CD4-positive, alpha-beta memory T cell (primary cell): ENCODE data around the gene AGBL1. TPM values are rescaled to one million over a fixed set of nuclear protein-coding genes. Genes with fewer than 3 reads are reported as not detected.

Experiments
- CTCF ChIA-PET: fragments of 350-600 bp; sonication (Branson Sonifier 250); formaldehyde crosslinking; loops from one replicate; lab custom pipeline; 2021; ENCODE audit warnings: inconsistent platforms; ENCODE audit not compliant: partially characterized antibody; lab: Charles Lee
- POLR2A ChIA-PET: fragments of 350-600 bp; sonication (Branson Sonifier 250); formaldehyde crosslinking; loops from one replicate; lab custom pipeline; 2021; ENCODE audit not compliant: partially characterized antibody; lab: Charles Lee
- DNase-seq, 5 donors: peaks; one replicate each; pipeline versions ENCODE4 v3.0.0 to v3.0.0-alpha.2; 2020 to 2022; ENCODE audit warnings: mixed read lengths in 1 of 5
- H3K27ac ChIP-seq: one replicate; pipeline ENCODE4 v1.7.0; 2013; ENCODE audit warnings: low read depth, low read length
- H3K27me3 ChIP-seq: 2 replicates; pipeline ENCODE4 v1.7.0; 2013; ENCODE audit warnings: mild to moderate bottlenecking, low read length, moderate library complexity; ENCODE audit not compliant: insufficient read depth
- H3K36me3 ChIP-seq: 2 replicates; pipeline ENCODE4 v1.7.0; 2013; ENCODE audit warnings: mild to moderate bottlenecking, low read length, moderate library complexity; ENCODE audit not compliant: insufficient read depth
- H3K4me1 ChIP-seq: 2 replicates; pipeline ENCODE4 v1.7.0; 2013; ENCODE audit warnings: mild to moderate bottlenecking, low read length, moderate library complexity; ENCODE audit not compliant: insufficient read depth
- H3K4me3 ChIP-seq, 2 donors: one replicate each; pipeline ENCODE4 v1.7.0; 2013; ENCODE audit warnings: low read length in 2 of 2, mild to moderate bottlenecking in 1 of 2
- H3K9me3 ChIP-seq, 2 donors: one replicate each; pipeline ENCODE4 v1.7.0; 2013; ENCODE audit warnings: low read length in 2 of 2, control low read depth in 1 of 2; ENCODE audit not compliant: control insufficient read depth in 1 of 2
- H3K27ac Mint-ChIP-seq, 7 donors: one replicate each; pipeline ENCODE4 v1.8.0; 2020 to 2021; ENCODE audit warnings: mixed read lengths in 7 of 7, mild to moderate bottlenecking in 6 of 7, inconsistent platforms in 3 of 7, moderate library complexity in 3 of 7
- H3K27me3 Mint-ChIP-seq, 2 donors: one replicate each; pipeline ENCODE4 v1.8.0; 2020 to 2021; ENCODE audit warnings: mixed read lengths in 2 of 2
- H3K36me3 Mint-ChIP-seq, 2 donors: one replicate each; pipeline ENCODE4 v1.8.0; 2020 to 2021; ENCODE audit warnings: mixed read lengths in 2 of 2, inconsistent platforms in 1 of 2, mild to moderate bottlenecking in 1 of 2
- H3K4me1 Mint-ChIP-seq, 4 donors: one replicate each; pipeline ENCODE4 v1.8.0; 2020 to 2021; ENCODE audit warnings: mixed read lengths in 4 of 4, mild to moderate bottlenecking in 1 of 4
- H3K4me3 Mint-ChIP-seq, 8 donors: one replicate each; pipeline ENCODE4 v1.8.0; 2020 to 2021; ENCODE audit warnings: mixed read lengths in 8 of 8, mild to moderate bottlenecking in 7 of 8, moderate library complexity in 6 of 8, inconsistent platforms in 3 of 8
- H3K9me3 Mint-ChIP-seq, 8 donors: one replicate each; pipeline ENCODE4 v1.8.0; 2020 to 2021; ENCODE audit warnings: mixed read lengths in 8 of 8, mild to moderate bottlenecking in 5 of 8, inconsistent platforms in 3 of 8, moderate library complexity in 1 of 8
- intact Hi-C: fragments of 100-400 bp; cut with micrococcal nuclease; formaldehyde crosslinking; loops from one replicate; pipeline ENCODE4 v1.15.1; 2023
- polyA plus RNA-seq, 2 donors: library from polyadenylated mRNA; unstranded; fragments of 300-500 nt; fragmentation: Illumina TruSeq; gene quantifications; one replicate each; pipeline ENCODE4 v1.2.3, GENCODE V29; 2021
- total RNA-seq, 2 experiments: library from RNA; stranded (reverse); gene quantifications; one replicate each; pipeline ENCODE4 v1.2.3, GENCODE V29; 2021

AGBL1 gene
- total and polyA plus RNA-seq, 4 experiments from 2014 or later, result not detected

DNA sequence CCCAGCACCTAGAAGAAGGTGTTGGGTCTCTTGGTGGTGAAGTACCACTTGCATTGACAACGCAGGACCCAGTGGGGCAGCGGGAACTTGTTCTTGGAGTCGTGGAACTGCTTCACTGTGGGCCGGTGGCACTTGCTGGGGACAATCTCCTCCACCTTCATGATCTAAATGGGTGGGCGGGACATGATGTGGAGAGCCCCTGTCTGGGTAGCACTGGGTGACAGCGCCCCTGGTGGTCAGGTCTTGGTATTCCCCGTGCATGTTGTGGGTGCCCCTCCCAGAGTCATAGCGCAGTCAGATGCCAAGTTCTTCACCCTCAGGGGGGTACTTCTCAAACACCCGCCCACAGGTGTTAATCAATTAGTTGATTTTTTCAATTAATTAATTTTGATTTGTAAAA lies 60.2 kb downstream of the AGBL1 start:
- Mint-ChIP-seq H3K4me1 (no peaks in the 10 kb centered on the region), H3K36me3 (no peaks in the 10 kb centered on the region), H3K27ac (no peak overlapping the region), H3K27me3 (peaks cover 3 to 10% of the 10 kb centered on the region in 2 donors), H3K4me3 (no peak overlapping the region), H3K9me3 (peaks cover 2 to 8% (median 4%) of the 10 kb centered on the region in 8 donors)
- ChIA-PET CTCF (no interaction called here), POLR2A (no interaction called here)
- Histone ChIP-seq H3K27me3 (no peaks in the 10 kb centered on the region), H3K4me3 (no peak overlapping the region), H3K9me3 (no peaks in the 10 kb centered on the region), H3K27ac (no peak overlapping the region), H3K36me3 (no peaks in the 10 kb centered on the region), H3K4me1 (no peaks in the 10 kb centered on the region)
- intact Hi-C loops, result no loop called here
- DNase-seq, result no peak

- Histone ChIP-seq H3K9me3 (no peaks in the 10 kb centered on the region), H3K4me3 (no peak overlapping the region), H3K4me1 (no peaks in the 10 kb centered on the region), H3K27me3 (no peaks in the 10 kb centered on the region), H3K27ac (no peak overlapping the region), H3K36me3 (no peaks in the 10 kb centered on the region)
- intact Hi-C loops, result no loop called here
- no peak overlapping the region for H3K27ac Mint-ChIP-seq
- H3K9me3 Mint-ChIP-seq, result peaks cover 0 to 27% (median 13%) of the 10 kb centered on the region in 8 donors
- no peaks in the 10 kb centered on the region for H3K36me3 Mint-ChIP-seq
- ChIA-PET POLR2A (no interaction called here), CTCF (no interaction called here)
- H3K4me1 Mint-ChIP-seq, result no peaks in the 10 kb centered on the region
- no peak overlapping the region for H3K4me3 Mint-ChIP-seq
- H3K27me3 Mint-ChIP-seq, result peaks cover 0 to 3% of the 10 kb centered on the region in 2 donors
- no peak for DNase-seq
These were observed 75.0 kb downstream of the AGBL1 start for GRCh38 chr15:86154705-86155104.

GRCh38 chr15:86155551-86155950 lies 75.9 kb downstream of the AGBL1 start:
- POLR2A ChIA-PET, result no interaction called here
- no peak for DNase-seq
- Histone ChIP-seq H3K27ac (no peak overlapping the region), H3K4me1 (no peaks in the 10 kb centered on the region), H3K4me3 (no peak overlapping the region), H3K9me3 (no peaks in the 10 kb centered on the region), H3K27me3 (no peaks in the 10 kb centered on the region), H3K36me3 (no peaks in the 10 kb centered on the region)
- Mint-ChIP-seq H3K27me3 (peaks cover 0 to 3% of the 10 kb centered on the region in 2 donors), H3K4me1 (no peaks in the 10 kb centered on the region), H3K36me3 (no peaks in the 10 kb centered on the region), H3K9me3 (peaks cover 0 to 20% (median 8%) of the 10 kb centered on the region in 8 donors), H3K4me3 (no peak overlapping the region), H3K27ac (no peak overlapping the region)
- intact Hi-C loops, result no loop called here
- CTCF ChIA-PET, result no interaction called here

- no peaks in the 10 kb centered on the region for H3K9me3 ChIP-seq
- H3K36me3 ChIP-seq, result no peaks in the 10 kb centered on the region
- Mint-ChIP-seq H3K4me3 (no peak overlapping the region), H3K4me1 (no peaks in the 10 kb centered on the region), H3K9me3 (peaks cover 0 to 4% (median 2%) of the 10 kb centered on the region in 8 donors), H3K36me3 (no peaks in the 10 kb centered on the region), H3K27me3 (peaks cover 1 to 7% of the 10 kb centered on the region in 2 donors), H3K27ac (no peak overlapping the region)
- no peaks in the 10 kb centered on the region for H3K4me1 ChIP-seq
- ChIA-PET POLR2A (no interaction called here), CTCF (no interaction called here)
- no peak overlapping the region for H3K27ac ChIP-seq
- no peak for DNase-seq
- no peak overlapping the region for H3K4me3 ChIP-seq
- H3K27me3 ChIP-seq, result no peaks in the 10 kb centered on the region
- intact Hi-C loops, result no loop called here
These were observed 78.1 kb downstream of the AGBL1 start for GRCh38 chr15:86157606-86158293.

DNA sequence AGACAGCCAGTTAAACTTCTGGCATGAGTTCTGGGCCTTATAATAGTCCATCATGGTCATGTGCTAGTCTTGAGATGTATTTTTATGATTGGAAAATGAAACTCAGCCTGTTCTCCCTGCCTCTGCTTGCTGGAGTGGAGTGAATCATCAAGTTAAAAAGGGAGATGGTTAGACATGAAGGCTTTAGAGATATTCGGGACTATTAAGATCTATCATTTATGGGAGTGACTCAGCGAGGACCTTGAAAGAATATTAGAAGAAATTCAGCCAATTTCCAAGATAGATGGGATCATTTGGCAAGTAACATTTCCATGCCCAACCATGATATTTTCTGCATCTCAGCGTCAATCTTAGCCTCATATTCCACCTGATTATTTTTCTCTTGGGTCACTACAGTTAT lies 79.8 kb downstream of the AGBL1 start:
- no peak overlapping the region for H3K4me3 ChIP-seq
- no peaks in the 10 kb centered on the region for H3K9me3 ChIP-seq
- no peak for DNase-seq
- ChIA-PET POLR2A (no interaction called here), CTCF (no interaction called here)
- no peaks in the 10 kb centered on the region for H3K27me3 ChIP-seq
- Mint-ChIP-seq H3K27ac (no peak overlapping the region), H3K9me3 (no peaks in the 10 kb centered on the region), H3K27me3 (peaks cover 2 to 7% of the 10 kb centered on the region in 2 donors), H3K36me3 (no peaks in the 10 kb centered on the region), H3K4me1 (no peaks in the 10 kb centered on the region), H3K4me3 (no peak overlapping the region)
- intact Hi-C loops, result no loop called here
- no peaks in the 10 kb centered on the region for H3K36me3 ChIP-seq
- no peak overlapping the region for H3K27ac ChIP-seq
- H3K4me1 ChIP-seq, result no peaks in the 10 kb centered on the region

GRCh38 chr15:86161250-86161649 lies 81.6 kb downstream of the AGBL1 start:
- ChIA-PET CTCF (interaction anchor here (1.2 kb wide), 1 partner anchor 16 kb away, joined by 3 read pairs; no protein-coding TSS in a partner anchor), POLR2A (no interaction called here)
- H3K27me3 Mint-ChIP-seq, result peaks cover 2 to 9% of the 10 kb centered on the region in 2 donors
- Histone ChIP-seq H3K27me3 (no peaks in the 10 kb centered on the region), H3K9me3 (no peaks in the 10 kb centered on the region), H3K36me3 (no peaks in the 10 kb centered on the region), H3K27ac (no peak overlapping the region), H3K4me3 (no peak overlapping the region), H3K4me1 (no peaks in the 10 kb centered on the region)
- no peaks in the 10 kb centered on the region for H3K9me3 Mint-ChIP-seq
- H3K4me1 Mint-ChIP-seq, result no peaks in the 10 kb centered on the region
- no peaks in the 10 kb centered on the region for H3K36me3 Mint-ChIP-seq
- H3K27ac Mint-ChIP-seq, result no peak overlapping the region
- intact Hi-C loops, result no loop called here
- no peak overlapping the region for H3K4me3 Mint-ChIP-seq
- no peak for DNase-seq

DNA sequence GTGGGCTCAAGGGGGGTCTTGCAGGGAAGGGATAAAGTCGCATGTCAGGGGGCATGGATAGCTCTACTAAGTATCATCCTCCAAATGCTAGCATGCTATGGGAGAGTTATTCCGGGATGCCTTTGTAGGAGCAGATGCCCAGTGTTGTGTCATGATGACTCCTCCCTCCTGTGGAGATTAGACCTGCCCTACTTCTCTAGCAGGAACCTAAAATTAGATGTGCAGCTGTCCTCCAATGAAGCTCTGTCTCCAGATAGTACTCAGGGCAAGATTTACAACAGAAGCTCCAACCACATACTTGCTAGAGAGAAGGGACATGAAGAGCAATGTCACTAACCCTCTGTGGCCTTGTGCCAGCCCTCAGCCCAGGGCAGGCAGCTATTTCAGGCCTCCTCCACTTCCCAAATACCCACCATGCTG lies 82.5 kb downstream of the AGBL1 start:
- Mint-ChIP-seq H3K27me3 (peaks cover 2 to 16% of the 10 kb centered on the region in 2 donors), H3K27ac (no peak overlapping the region), H3K4me1 (no peaks in the 10 kb centered on the region), H3K36me3 (no peaks in the 10 kb centered on the region), H3K9me3 (no peaks in the 10 kb centered on the region), H3K4me3 (no peak overlapping the region)
- intact Hi-C loops, result no loop called here
- no peak overlapping the region for H3K27ac ChIP-seq
- no peak for DNase-seq
- ChIA-PET POLR2A (no interaction called here), CTCF (no interaction called here)
- H3K4me3 ChIP-seq, result no peak overlapping the region
- H3K9me3 ChIP-seq, result no peaks in the 10 kb centered on the region
- no peaks in the 10 kb centered on the region for H3K36me3 ChIP-seq
- no peaks in the 10 kb centered on the region for H3K27me3 ChIP-seq
- no peaks in the 10 kb centered on the region for H3K4me1 ChIP-seq
